ENCODE results near the gene GNG12.

Gene GNG12

DNA sequence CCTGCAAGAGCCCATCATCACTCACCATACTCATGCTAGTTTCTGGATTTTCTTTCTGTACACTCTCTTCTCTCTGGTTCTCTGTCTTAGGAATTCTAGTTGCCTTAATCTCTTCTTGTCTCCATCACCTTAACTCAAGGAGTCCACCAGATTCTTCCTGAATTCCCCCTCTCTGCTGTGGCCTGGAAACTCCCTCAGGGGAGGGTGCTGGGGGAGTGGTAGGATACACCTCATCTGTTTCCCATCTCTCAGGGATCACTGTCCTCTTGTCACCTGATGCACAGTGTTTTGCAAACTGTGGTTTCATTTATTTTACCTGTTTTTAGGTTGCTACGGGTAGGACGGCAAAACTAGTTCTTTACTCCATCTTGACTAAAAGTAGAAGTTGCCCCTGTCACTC lies 6.6 kb upstream of the GNG12 start:
- DNase-seq = no peak

- no peak for DNase-seq
Measured at GRCh38 chr1:67838180-67838910, 5.1 kb upstream of the GNG12 start.

DNA sequence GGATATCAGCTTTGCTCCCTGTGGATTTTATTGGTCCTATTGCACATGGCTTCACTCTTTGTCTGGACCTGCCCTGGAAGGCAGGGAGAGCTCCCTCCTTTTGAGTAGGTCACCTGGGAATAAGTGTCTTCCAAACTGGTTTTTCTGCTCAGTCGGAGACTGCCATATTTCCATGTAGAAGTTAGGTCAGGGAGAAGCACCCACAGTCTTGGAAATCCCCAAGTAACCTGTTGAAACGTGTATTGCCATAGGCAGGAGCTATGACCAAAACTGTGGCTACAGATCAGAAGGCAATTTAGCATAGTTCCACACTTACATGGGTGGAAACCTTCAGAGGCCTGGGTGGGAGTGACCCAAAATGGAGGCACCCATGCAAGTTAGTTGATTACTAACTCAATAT lies 3.5 kb upstream of the GNG12 start:
- DNase-seq = no peak

DNA sequence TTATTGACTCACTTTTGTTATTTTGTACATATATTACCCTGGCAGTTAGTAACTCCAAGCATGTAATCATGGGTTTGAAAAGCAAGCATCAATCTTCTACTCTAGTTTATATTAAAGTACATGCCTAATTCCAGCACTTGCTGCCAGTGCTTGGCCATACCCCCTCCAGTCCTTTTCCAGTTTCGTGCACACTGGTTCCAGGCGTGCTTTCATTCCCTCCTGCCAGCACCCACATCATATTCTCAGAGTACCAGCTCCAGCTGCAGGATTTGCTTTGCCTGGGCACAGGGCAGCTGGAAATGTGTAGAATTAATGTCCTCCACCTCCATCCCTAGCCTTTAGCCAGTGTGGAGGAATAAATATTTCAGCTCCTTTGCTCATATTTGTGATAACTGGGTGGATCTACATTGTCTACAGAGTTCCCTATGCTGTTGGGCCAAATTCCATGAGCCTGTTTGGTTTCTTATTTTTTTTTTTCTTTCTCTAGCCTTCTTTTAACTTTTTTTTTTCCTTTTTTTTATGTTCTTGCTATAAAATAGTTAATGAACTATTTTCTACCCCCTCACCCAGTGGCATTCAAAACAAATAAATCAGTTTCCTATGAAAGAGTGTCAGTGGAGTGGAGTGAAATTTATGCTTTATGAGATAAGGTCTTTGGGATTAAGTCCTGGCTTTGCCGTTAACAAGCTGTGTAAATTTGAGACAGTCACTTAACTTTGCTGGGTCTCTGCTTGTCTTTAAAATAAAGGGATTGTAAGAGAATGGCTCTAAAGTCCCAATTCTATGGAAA lies 2.6 kb upstream of the GNG12 start:
- DNase-seq = no peak

DNA sequence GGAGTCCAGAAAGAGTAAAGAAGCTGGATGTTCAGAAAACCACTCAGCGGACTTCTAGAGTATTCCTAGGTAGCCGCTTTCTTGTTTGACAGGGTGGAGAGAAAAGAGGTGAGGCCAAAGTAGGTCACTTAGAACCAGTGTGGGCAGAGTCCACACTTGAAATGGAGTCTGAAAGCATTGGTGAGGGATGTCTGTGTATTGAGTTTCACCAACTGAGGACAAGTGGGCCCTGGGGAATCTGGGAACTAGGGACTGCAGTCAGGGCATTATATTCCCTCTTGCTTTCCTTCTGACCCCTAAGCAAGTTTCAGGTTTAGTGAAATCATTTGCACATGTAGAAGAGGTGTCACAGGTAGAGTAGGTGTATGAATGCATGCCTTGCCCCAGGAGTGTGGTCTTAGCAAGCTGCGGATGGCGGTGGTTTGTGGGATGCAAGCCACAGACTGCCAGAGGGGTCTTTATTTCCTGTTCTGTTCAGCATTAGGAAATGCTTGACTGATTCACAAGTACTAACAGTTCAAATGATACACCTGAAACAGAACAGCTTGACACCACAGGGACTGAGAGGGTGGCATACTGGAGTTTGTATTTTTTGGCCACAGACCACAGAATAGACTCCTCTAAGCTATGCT lies 1.1 kb upstream of the GNG12 start:
- DNase-seq = peak; percentile 24

DNA sequence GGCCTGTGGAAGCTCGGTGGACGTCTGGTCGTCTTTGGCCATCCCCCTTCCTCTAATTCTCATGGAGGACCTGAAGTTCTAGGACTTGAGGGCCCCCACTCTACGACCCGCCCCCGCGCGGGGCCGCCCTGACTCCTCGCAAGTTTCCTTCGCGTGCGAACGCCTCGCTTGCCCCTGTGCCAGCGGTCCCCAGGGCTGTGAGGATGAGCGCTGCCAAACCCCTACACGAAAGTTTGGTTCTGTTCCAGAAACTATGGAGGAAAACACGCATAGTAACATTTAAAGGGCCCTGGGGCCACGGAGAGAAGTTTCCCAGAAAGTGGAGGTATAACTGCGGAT lies 304 bp upstream of the GNG12 start:
- no peak for DNase-seq

- peak; percentile 23 for DNase-seq
Measured at GRCh38 chr1:67831850-67832513, 1.3 kb downstream of the GNG12 start.

DNA sequence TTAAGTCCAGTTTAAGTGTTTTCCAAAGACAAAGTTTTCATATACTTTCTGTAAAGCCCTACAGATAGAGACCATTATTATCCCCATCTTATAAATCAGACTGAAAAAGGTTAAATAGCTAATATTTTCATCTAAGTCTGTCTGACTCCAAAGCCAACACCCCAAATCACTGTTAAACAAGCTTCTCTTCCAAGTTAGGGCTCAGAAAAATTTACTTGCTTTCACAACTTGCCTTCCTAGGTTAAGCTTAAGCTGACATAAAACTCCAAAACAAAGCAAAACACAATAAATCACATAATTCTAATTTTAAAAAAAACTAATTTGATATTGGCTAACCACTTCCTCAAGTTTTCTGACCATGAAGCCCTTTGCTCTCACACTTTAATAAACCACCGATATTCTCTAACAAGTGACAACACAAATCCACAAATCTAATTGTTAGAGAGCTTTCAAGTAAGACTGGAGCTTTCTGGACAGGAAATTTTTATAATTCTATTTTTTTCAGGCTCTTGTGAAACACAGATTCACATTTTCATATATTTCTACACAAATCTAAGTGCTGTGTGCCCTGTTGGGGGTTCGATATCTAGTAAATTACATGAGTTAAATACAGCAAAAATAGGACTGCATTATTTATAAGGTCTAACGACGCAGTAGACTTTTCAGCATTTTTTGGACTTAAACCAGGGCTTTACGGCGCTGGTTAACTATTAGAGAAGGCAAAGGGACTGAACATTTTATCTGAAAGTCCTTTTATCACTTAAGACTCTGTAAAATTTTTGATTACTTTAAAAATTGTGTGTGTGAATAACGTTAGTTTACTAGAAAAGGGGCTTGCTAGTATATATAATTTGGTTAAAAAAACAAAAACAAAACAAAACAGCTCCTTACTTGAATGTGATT lies 2.1 kb downstream of the GNG12 start:
- DNase-seq = no peak

DNA sequence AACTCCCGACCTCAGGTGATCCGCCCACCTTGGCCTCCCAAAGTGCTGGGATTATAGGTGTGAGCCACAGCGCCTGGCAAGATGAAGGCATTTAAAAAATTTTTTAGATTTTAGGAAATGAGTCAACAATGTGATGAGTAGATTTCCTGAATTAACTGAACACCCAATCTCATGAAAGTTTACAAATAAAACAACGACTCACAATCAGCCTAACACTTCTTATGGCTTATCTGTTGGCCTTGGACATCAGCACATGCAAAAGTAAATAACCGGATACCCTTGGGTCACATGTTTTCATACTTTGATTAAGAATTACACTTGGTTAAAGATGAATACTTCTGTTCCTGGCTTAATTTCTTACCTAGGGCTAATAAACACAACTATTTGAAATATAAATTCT lies 3.0 kb downstream of the GNG12 start:
- DNase-seq = no peak

DNA sequence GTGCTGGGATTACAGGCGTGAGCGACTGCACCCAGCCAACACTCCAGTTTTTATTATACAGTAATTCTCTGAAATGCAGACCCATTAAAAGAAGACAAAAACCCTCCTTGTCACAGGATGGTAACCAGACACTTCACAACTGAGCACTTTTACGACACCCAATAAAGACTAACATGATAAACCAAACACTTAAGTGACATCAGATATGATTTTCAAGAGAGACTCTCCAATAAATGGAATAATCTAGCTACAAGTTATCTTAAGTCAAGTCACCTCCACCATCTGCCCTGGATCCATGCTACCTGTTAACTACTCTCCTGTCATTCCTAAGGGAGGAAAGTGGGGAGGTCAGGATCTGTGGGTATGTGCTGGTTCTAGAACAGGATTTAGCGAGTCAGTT lies 5.6 kb downstream of the GNG12 start:
- DNase-seq = no peak

DNA sequence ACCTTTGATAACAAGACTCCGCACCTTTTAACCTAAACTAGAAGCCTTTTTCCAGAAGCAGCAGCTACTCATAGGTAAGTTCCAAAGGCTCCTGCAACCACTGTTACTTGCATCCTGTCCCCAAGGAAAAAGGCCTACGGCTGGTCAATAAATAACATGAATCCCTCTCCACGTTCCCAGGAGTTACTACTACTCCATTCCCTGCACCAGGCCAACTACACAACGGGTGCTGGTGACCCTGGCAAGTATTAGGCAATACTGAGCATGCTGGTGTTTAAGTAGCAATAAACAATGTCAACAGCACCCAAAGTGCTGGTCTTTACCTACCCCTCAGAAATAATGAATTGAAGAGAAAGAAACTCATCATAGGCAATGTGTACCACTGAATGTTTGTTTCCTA lies 7.7 kb downstream of the GNG12 start:
- no peak for DNase-seq

DNA sequence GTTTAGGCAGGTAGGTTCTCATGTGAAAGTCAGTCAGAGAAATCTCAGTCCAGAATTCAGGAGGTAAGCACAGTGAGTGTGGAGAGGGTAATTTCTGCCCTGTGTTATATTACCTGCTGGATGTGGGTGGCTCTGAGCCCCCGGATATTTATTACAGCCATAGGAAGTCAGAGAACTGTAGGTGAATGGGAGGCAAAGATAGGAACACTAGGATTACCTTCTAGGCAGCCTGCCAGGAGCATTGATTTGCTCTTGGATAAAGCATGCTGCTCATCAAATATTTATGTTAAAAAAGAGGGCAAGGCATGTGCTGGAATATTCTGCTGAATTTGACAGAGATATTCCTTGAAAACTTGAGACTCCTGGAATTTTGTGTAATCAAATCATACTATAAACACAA lies 8.5 kb downstream of the GNG12 start:
- no peak for DNase-seq

- DNase-seq = no peak
Measured at GRCh38 chr1:67823615-67824014, 9.7 kb downstream of the GNG12 start.

DNA sequence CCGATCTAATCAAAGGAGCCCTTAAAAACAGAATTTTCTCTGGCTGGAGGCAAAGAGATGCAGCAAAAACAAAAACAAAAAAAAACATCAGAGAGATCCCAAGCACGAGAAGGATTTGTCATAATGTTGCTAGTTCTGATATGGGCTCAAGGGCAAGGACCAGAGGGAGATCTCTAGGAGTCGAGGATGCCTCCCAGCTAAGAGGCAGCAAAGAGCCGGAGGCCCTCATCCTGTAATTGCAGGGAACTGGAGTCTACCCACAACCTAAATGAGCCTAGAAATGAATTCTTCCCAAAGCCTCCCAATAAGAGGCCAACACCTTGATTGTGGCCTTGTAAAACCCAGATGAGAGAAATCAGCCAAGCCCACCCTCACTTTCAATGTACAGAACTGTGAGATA lies 12.0 kb downstream of the GNG12 start:
- no peak for DNase-seq

DNA sequence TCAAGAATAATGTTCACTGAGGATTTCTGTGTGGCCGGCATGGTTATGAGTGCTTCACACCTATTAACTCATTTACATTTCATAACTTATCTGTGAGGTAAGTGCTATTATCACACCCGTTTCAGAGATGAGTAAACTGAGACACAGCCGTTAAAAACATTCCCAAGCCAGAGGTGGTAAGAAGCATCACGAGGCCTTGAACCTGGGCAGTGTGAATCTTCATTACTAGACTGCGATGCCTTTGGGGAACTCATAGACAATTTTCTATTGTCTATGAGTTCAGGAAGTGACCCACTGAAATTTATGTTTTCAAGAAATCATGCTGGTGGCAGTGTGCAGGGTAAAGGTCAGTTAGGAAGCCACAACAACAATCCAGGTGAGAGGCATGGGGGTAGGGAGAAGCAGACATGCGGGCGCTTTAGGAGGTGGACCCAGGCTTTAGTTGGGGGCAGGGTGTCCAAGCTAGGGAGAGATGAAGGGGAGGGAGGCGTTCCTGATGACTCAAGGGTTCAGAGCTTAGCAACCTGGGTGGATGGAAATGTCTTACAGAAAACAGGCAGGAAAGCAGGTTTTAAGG lies 14.5 kb downstream of the GNG12 start:
- no peak for DNase-seq

- no peak for DNase-seq
Measured at GRCh38 chr1:67818162-67818561, 15.1 kb downstream of the GNG12 start.

DNA sequence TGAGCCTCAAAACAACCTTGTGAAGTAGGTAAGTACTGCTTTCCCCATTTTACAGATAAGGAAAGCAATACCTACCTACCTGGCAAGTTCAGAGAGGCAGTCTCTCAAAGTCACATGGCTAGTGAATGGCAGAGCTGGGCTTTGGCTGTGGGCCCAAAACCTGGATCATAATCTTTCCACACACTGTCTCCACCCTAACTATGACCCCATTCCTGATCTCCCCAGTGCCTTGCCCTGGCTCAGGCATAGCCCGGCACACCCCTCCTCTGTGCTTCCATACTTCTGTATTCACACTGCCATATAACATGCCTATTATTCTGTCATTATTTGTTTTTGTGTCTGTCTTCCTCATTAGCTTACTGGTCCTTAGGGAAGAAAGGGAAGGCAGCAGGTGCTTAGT lies 15.9 kb downstream of the GNG12 start:
- DNase-seq = no peak

DNA sequence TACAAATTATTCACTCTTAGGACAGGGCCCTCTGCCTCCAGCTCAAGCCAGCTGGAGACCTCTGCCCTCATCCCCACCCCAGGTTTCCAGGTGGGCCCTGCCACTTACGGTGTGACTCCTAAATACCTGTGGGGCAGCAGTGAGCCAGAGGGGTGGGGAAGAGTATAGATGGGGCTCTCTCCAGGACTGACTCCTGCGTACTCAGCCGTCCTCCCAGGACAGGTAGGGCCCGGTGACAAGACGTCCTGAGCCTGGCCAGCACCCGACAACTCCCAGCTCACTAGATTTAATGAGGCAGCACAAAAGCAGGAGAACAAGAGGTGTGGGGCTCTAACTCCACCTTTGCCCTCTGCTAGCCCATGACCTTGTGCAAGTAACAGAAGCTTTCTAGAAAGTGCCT lies 16.8 kb downstream of the GNG12 start:
- DNase-seq = no peak

- no peak for DNase-seq
Measured at GRCh38 chr1:67816095-67816475, 17.2 kb downstream of the GNG12 start.

DNA sequence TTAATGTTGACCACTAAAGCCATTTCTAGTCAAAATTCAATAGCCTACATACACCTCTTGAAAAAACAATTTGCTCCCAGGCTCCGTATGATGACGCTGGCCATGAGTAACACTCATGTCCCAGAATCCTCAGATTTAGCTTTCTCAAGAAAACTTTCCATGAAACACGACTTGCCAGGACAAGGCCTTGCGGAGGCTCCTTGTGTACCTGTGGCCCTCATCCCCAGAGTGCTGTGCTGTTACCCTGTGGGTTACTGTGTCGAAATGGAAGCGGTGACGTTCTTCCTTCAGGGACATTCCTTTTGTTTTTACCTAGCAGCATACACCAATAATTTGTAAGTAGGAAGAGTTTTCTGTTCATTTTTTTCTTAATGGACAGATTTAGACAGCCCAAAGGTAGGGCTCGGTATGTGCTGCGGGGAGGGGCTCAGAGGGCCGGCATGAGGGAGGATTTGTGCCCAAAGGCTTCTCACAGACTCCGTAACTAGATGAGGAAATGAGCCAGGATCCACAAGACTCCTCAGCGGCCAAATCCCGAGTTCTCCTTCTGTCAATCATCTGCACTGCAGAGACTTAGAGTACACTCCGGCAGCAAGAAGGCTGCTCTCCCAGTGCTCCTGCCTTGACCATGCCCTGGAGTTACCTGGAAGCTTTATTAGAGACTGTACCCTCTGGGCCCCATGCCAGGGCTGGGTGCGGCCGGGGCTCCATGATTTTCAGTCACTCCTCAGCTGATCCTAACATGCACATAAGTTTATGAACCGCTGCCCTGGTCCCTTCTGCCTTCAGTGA lies 17.8 kb downstream of the GNG12 start:
- DNase-seq = no peak

DNA sequence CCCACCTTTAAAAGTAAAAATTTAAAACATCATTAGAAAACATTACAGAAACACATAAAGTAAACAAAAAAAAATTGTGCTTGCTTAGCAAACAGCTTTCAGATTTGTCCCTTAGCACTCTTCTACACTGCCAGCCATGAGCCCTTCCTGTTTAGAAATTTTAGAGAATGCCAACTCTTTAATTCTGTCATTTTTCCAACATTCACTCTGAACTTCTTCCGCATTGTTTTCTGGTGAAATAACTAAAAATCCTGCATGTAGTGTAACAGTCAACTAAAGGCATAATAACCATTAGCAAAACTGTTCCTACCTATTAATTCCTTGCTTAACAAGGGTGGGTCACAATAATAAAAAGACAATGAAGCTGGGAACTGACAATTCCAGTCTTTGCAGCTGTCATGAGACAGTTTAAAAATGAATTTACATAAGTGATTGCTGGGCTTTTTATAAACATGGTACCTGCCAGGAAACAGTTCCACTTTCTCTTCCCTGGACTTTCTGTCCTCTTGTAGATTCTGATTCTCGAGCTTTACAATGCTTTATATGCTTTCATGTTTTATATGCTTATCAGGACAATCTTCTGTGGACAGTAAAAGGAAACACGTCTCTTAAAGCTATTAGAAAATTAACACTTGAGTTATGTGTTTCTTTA lies 19.0 kb downstream of the GNG12 start:
- DNase-seq = no peak

Data from DMS79 treated with DMSO at 0.1 percent for 48 hours (cell line).